Suppressor macrophage treated with lipopolysaccharide for 1 hour (primary cell): ENCODE results near the gene MPZL1.
A peak's percentile ranks its signal among the peaks of the same experiment; 100 is the strongest.

Source experiments
- DNase-seq, 3 donors: peaks; one replicate each; pipeline ENCODE4 v3.0.0-alpha.2; 2020 to 2022

MPZL1 gene

DNA sequence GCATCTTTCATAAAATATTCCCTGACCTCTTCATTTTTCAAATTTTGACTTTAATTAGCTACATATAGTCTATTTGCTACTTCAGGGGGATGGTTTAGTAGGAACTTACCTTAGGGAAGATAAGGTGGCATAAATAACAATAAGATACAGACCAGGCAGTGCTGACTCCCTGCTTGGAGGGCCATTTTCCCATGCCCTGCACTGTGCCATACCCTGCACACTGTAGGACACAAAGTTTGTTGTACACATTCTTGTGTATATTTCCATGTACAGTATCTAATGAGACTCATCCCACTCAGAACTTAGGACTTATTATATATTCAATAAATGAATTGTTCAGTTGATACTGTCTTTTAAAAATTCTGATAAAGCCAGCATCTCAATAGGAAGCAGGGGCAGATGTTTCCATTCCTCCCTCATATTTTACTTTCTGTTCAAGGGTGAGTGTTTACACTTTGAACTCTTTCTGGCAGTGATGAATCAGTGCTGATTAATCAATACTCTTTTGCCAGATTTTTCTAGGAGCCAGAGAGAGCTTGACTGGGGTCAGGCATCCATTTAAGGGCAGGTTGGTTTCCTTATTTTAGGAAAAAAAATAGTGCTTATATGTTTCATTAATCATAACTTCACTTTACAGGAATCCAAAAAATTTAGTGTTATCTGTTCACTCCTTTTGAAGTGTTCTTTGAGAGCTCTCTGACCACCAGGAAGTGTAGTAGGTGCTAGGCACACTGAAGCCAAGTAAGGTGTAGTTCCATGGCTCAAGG is 30.6 kb downstream of the MPZL1 start:
- peak; percentile 22 to 44 (median 31) for DNase-seq

DNA sequence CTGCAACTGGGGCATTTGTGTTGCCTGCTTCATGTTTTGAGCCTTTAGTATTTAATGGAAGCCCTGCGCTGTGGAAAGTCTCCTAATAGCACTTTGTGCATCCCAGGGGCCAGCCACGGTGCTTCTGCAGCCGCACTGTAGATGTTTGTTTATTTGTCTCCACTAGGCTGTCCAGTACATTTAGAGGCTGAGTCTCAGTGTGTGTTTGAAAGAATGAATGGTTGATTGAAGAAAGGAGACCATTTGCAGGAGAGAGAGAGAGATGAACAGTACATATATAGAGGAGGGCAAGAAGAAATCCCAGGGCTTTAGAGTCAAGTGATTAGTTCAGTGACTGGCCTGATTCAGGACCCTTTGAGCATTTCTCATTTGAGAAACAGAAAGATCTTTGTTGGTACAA is 33.9 kb downstream of the MPZL1 start:
- no peak for DNase-seq

- no peak for DNase-seq
Observed at GRCh38 chr1:167756730-167757405, 35.1 kb downstream of the MPZL1 start.

DNA sequence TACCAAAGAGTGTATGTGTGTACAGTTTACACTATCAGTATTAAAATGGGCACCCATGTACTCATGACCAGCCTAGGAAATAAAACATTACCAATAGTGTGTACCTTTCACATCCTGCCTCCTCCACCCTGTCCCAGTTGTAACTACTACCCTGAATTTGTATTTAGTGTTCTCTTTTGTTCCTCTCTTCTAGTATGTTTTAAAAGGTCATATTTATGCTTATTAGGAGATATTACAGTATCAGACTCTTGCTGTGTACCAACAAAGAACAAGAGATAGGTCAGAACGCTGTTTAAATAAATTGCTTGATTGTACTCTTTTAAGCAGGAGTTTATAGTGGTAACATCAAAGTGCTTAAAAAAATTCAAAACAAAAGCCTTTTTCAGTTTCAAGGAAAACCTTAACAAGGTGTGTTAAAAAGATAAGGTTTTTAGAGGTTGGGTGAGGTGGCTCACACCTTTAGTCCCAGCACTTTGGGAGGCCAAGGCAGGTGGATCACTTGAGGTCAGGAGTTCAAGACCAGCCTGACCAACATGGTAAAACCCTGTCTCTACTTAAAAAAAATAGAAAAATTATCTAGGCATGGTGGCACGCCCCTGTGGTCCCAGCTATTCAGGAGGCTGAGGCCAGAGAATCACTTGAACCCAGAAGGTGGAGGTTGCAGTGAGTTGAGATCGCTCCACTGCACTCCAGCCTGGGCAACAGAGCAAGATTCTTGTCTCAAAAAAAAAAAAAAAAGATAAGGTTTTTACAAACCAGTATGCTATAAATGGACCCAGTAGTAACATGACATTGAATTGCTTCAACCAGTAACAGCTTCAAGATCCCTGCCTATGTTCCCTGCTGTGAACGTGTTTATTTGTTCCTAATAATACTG is 35.9 kb downstream of the MPZL1 start:
- no peak for DNase-seq

GRCh38 chr1:167761400-167761799 is 39.6 kb downstream of the MPZL1 start:
- DNase-seq: peak; percentile 55 to 62 (median 58)

GRCh38 chr1:167762061-167762746 is 40.4 kb downstream of the MPZL1 start:
- no peak for DNase-seq

- no peak for DNase-seq
Observed at GRCh38 chr1:167763525-167764220, 41.9 kb downstream of the MPZL1 start.

DNA sequence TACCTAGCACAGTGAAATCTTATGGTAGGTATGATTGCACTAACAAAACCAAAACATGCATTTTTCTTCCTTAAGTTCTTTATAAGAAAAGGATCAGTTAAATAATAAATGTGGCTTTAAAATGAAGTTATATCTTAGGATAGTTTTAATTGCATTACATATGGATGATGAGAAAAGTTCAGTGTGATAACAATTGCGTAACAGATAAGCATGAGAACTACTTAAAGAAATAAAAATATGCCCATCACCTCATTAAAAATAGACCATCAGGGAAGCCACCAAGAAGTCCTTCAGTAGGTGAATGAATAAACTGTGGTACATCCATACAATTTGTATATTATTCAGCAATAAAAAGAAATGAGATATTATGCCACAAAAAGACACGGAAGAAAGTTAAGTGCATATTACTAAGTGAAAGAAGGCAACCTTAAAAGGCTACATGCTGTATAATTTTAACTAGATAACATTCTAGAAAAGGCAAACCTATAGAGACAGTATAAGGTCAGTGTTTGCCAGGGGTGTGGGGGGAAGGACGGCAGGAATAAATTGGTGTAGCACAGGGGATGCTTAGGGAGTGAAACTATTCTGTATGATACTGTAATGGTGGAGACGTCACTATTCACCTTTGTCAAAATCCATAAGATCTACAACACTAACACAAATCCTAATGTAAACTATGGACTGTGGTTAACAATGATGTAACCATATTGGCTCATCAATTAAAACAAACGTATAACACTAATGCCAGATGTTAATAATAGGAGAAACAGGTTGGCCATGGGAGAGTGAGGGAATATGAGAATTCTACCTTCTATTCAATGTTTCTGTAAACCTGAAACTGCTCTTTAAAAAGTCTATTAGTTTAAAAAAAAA is 42.9 kb downstream of the MPZL1 start:
- DNase-seq: no peak

DNA sequence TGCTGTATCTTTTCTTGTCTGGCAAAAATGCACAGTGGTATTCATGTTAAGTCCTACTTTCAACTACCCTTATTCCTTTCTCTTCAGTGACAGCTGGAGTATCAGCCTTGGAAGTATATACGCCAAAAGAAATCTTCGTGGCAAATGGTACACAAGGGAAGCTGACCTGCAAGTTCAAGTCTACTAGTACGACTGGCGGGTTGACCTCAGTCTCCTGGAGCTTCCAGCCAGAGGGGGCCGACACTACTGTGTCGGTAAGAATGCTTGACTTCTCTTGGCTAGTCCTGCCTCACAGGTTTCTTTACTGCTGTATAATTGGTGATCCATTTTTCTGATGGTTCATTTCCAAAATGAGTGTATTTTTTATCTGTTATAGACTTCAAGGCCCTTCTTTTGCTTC is 43.7 kb downstream of the MPZL1 start:
- DNase-seq: no peak

- no peak for DNase-seq
Observed at GRCh38 chr1:167766538-167766937, 44.8 kb downstream of the MPZL1 start.

DNA sequence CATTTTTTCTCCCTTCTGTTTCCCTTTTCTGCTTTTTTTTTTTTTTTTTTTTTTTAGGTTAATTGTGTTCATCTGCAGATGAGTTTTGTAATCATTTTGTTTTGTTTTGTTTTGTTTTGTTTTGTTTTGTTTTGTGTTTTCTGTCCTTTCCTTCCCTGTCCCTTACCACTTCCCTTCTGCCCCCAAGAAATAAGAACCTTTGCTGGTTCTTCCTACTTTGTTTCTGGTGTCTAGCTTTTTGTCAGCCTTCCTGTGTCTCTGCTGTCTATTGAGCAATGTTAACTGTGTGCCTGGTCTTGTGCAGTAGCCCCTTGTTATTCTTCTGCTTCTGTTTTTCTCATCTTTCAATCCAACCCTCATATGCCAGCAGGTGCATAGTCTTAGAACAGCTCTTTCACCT is 46.0 kb downstream of the MPZL1 start:
- peak in 1 of 3 donors; percentile 45 for DNase-seq

DNA sequence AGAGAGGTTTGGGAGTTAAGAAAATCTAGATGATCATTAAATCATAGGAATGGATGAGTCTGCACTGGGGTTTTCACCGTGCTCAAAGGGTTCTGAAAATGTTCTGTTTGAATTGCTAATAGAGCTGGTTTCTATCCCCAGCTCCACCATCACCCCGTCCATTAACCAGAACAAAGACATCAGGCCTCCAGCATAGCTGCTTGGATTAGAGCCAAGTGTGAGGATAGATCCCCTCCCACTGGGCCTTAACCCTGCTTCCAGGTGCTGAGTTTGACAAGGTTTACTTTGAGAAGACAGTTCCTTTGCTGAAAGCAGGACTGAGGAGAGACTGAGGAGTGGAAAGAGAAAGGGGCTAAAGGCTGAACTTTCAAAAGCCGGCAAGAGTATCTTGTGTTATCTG is 48.3 kb downstream of the MPZL1 start:
- no peak for DNase-seq

- DNase-seq: no peak
Observed at GRCh38 chr1:167772436-167772835, 50.7 kb downstream of the MPZL1 start.

GRCh38 chr1:167773516-167773915 is 51.7 kb downstream of the MPZL1 start:
- no peak for DNase-seq

GRCh38 chr1:167774710-167775109 is 52.9 kb downstream of the MPZL1 start:
- DNase-seq: peak; percentile 25 to 59 (median 39)

DNA sequence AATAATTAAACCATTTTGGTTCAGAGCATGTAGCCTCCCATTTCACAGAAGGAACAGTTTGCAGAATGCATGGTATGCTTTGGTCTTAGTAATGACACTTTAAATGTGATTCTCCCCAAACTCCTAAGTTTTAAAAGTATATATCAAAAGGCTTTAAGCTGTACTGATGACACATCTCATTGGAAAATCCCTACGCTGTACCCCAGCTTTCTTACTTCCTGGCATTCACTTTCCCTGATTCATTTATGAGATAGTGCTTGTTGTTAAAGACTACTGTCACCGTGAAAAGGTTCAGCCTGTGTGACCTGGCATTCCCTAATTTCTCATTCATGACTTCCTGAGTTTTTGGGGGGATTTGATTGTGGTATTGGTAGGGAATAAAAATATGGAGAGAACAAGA is 53.4 kb downstream of the MPZL1 start:
- peak; percentile 70 to 89 (median 71) for DNase-seq

- no peak for DNase-seq
Observed at GRCh38 chr1:167776151-167776550, 54.4 kb downstream of the MPZL1 start.

DNA sequence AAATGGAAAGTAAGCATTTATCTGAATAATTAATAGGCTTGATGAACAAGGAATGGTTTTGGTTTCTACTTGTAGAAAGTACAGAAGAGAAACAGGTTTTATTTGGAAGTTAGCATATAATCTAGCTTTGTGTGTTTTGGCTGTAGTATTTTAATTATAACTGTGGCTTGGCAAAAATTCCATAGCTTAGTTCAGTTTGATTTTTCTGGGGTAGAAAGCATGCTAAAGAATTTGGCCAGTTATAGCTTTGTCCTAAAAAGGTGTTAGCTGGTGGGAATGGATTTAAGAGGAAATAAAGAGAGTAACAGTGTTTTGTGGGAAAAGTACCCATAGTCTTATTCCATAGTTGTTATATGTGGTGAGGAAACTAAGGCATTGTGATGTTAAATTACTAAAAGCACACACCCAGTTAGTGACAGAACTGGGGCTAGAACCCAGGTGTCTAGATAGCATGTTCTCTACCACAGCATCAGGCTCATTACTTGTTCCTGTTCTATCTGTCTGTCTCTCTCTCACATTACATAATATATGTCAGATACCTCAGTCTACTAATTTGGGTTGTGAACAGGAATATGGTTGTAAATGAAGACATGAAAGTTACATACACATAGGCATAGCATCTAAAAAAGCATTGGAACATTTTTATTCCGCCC is 55.0 kb downstream of the MPZL1 start:
- DNase-seq: no peak

GRCh38 chr1:167777269-167777650 is 55.5 kb downstream of the MPZL1 start:
- peak; percentile 50 to 66 (median 57) for DNase-seq

GRCh38 chr1:167781558-167781957 is 59.8 kb downstream of the MPZL1 start:
- no peak for DNase-seq

DNA sequence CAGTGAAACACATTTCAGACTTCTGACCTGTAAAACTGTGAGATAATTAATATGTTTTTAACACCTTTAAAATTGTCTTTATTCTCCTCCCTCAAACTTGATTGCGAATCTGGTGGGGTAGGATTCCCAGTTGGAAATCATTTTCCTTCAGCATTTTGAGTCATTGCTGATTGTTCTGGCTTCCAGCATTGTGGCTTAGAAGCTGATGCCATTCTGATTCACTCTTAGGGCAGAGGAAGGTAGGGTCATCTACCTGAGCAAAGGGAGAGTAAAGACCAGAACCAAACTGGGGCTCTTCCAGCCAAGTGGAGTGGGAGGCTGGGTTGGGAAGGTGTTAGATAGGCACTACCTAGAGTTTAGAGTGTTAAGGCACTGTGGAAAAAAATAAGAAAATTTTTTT is 61.2 kb downstream of the MPZL1 start:
- no peak for DNase-seq
